A549 (cell line): ENCODE results near the gene MRPL23. TPM values are rescaled to one million over a fixed set of nuclear protein-coding genes. Genes with fewer than 3 reads are reported as not detected.

Experiments used
- ATAC-seq, 2 experiments: fragments of 200-7000 bp in 1 of 2; fragments of >200 bp in 1 of 2; cut with Nextera tagmentation in 1 of 2; cut with Tn5 transposase in 1 of 2; 3 replicates each; pipeline versions ENCODE4 v1.8.0 to v1.9.1; 2018 to 2020; ENCODE audit warnings: mild to moderate bottlenecking in 1 of 2, moderate library complexity in 1 of 2
- CTCF ChIA-PET: fragments of 300-600 bp; sonication (Branson Sonifier 250); formaldehyde crosslinking; extraction: SDS; loops from one replicate; lab custom pipeline; 2021; ENCODE audit warnings: antibody characterized with exemption, inconsistent platforms; lab: Yijun Ruan, JAX
- POLR2A ChIA-PET: fragments of 350-600 bp; formaldehyde crosslinking; extraction: SDS; loops from one replicate; lab custom pipeline; 2021; ENCODE audit warnings: antibody characterized with exemption, inconsistent platforms; lab: Yijun Ruan, JAX
- DNase-seq, 2 experiments: peaks; one replicate each; pipeline versions ENCODE4 v3.0.0 to v3.0.0-alpha.2; 2011 to 2016; ENCODE audit warnings: low read depth in 1 of 2, low spot score in 1 of 2
- FAIRE-seq: peaks from 2 replicates; lab custom pipeline; 2011; peaks lifted over from hg19 to GRCh38; lab: Jason Lieb, UNC
- H3K27ac ChIP-seq, 2 experiments: fragments of >200 bp; sonication (Bioruptor Twin); formaldehyde crosslinking; 3 replicates each; pipeline ENCODE4 v1.5.1; 2016 to 2017
- H3K4me1 ChIP-seq: fragments of >200 bp; sonication (Bioruptor Twin); formaldehyde crosslinking; 3 replicates; pipeline ENCODE4 v1.6.1; 2016
- H3K4me2 ChIP-seq: fragments of >200 bp; sonication (Bioruptor Twin); formaldehyde crosslinking; 3 replicates; pipeline ENCODE4 v1.6.1; 2016
- H3K4me3 ChIP-seq: fragments of >200 bp; sonication (Bioruptor Twin); formaldehyde crosslinking; 3 replicates; pipeline ENCODE4 v1.5.1; 2016
- H3K9me3 ChIP-seq: fragments of >200 bp; sonication (Bioruptor Twin); formaldehyde crosslinking; 3 replicates; pipeline ENCODE4 v1.6.1; 2016
- BHLHE40 ChIP-seq: IDR thresholded peaks from 2 replicates; pipeline ENCODE4 v1.6.1; 2012; ENCODE audit warnings: low read depth, low read length, inconsistent platforms
- CHD4 ChIP-seq: fragments of 200-600 bp; sonication (generic); IDR thresholded peaks from 2 replicates; pipeline ENCODE4 v1.6.1; 2016; ENCODE audit warnings: antibody characterized with exemption, mild to moderate bottlenecking, borderline replicate concordance
- EHF ChIP-seq: fragments of 250-450 bp; sonication (Bioruptor Pico); IDR thresholded peaks from 2 replicates; pipeline ENCODE4 v1.5.0; 2020; ENCODE audit warnings: mild to moderate bottlenecking
- EHMT2 ChIP-seq: fragments of 200-600 bp; sonication (generic); IDR thresholded peaks from 2 replicates; pipeline ENCODE4 v1.6.1; 2016; ENCODE audit warnings: antibody characterized with exemption, low read depth, mild to moderate bottlenecking, moderate library complexity
- ELK1 ChIP-seq: fragments of 150-350 bp; IDR thresholded peaks from 2 replicates; pipeline ENCODE4 v1.6.1; 2014; ENCODE audit warnings: low read depth, mild to moderate bottlenecking, low read length
- EP300 ChIP-seq, 2 experiments: fragments of >200 bp; sonication (Bioruptor Twin); formaldehyde crosslinking; IDR thresholded peaks; 2 replicates in 1 of 2; 3 replicates in 1 of 2; pipeline ENCODE4 v1.6.1; 2016 to 2017
- FOSB ChIP-seq: fragments of 250-450 bp; sonication (Bioruptor Pico); IDR thresholded peaks from 2 replicates; pipeline ENCODE4 v1.5.0; 2020; ENCODE audit warnings: mild to moderate bottlenecking, moderate library complexity
- FOXS1 ChIP-seq: fragments of 250-450 bp; sonication (Bioruptor Pico); IDR thresholded peaks from 2 replicates; pipeline ENCODE4 v1.5.0; 2020; ENCODE audit warnings: mild to moderate bottlenecking, moderate library complexity
- GATA3 ChIP-seq: IDR thresholded peaks from 2 replicates; pipeline ENCODE4 v1.6.1; 2012; ENCODE audit warnings: borderline replicate concordance
- HOXA7 ChIP-seq: fragments of 250-450 bp; sonication (Bioruptor Pico); IDR thresholded peaks from 2 replicates; pipeline ENCODE4 v1.5.0; 2020; ENCODE audit warnings: mild to moderate bottlenecking, moderate library complexity
- MAZ ChIP-seq: fragments of 150-350 bp; IDR thresholded peaks from 2 replicates; pipeline ENCODE4 v1.6.1; 2014; ENCODE audit warnings: antibody characterized with exemption, low read depth, low read length, borderline replicate concordance
- NPAS2 ChIP-seq: fragments of 250-450 bp; sonication (Bioruptor Pico); IDR thresholded peaks from 2 replicates; pipeline ENCODE4 v1.8.0; 2022; ENCODE audit warnings: mild to moderate bottlenecking, moderate library complexity, borderline replicate concordance
- NR3C1 ChIP-seq: fragments of >200 bp; sonication (Bioruptor Twin); formaldehyde crosslinking; IDR thresholded peaks from 3 replicates; pipeline ENCODE4 v1.6.1; 2017
- RAD21 ChIP-seq, 2 experiments: fragments of >200 bp in 1 of 2; sonication (Bioruptor Twin) in 1 of 2; formaldehyde crosslinking in 1 of 2; IDR thresholded peaks in 1 of 2; conservative IDR thresholded peaks in 1 of 2; 2 replicates in 1 of 2; 3 replicates in 1 of 2; pipeline ENCODE4 v1.6.1; 2012 to 2018; ENCODE audit warnings: inconsistent platforms in 1 of 2
- RARB ChIP-seq: fragments of 250-450 bp; sonication (Bioruptor Pico); IDR thresholded peaks from 2 replicates; pipeline ENCODE4 v1.8.0; 2021; ENCODE audit warnings: mild to moderate bottlenecking, moderate library complexity
- RCOR1 ChIP-seq: fragments of 150-350 bp; IDR thresholded peaks from 2 replicates; pipeline ENCODE4 v1.6.1; 2014; ENCODE audit warnings: antibody characterized with exemption, low read length, low read depth
- REST ChIP-seq: fragments of 200-600 bp; sonication (generic); IDR thresholded peaks from 2 replicates; pipeline ENCODE4 v1.6.1; 2016; ENCODE audit warnings: antibody characterized with exemption, mild to moderate bottlenecking, moderate library complexity
- TFCP2L1 ChIP-seq: fragments of 250-450 bp; sonication (Bioruptor Pico); IDR thresholded peaks from 2 replicates; pipeline ENCODE4 v1.5.0; 2021; ENCODE audit warnings: mild to moderate bottlenecking
- TP53 ChIP-seq: fragments of 250-450 bp; sonication (Bioruptor Pico); IDR thresholded peaks from 2 replicates; pipeline ENCODE4 v1.5.0; 2021; ENCODE audit warnings: mild to moderate bottlenecking, moderate library complexity
- ZC3H11A ChIP-seq: fragments of 450-650 bp; IDR thresholded peaks from 2 replicates; pipeline ENCODE4 v1.6.1; 2014; ENCODE audit warnings: antibody characterized with exemption, mild to moderate bottlenecking
- ZFP36 ChIP-seq: fragments of 450-650 bp; IDR thresholded peaks from 2 replicates; pipeline ENCODE4 v1.6.1; 2014; ENCODE audit warnings: borderline replicate concordance; ENCODE audit not compliant: partially characterized antibody
- WGBS: methylation state at CpG from one replicate; pipeline ENCODE4 v1.1.6; 2017; ENCODE audit errors: missing lambda C conversion rate; 5-methylcytosine and 5-hydroxymethylcytosine counted together
- polyA plus RNA-seq, 4 experiments: library from polyadenylated mRNA; depleted of rRNA in 3 of 4; stranded (reverse); fragments of >200 nt; fragmentation: RNase III in 1 of 4; extraction: RNeasy Plus Mini Kit Qiagen cat#74134 plus additional on column Dnase treatment in 1 of 4; gene quantifications; 2 replicates in 3 of 4; 3 replicates in 1 of 4; pipeline ENCODE4 v1.2.3, GENCODE V29; 2011 to 2017
- TF ChIP-seq, protein P1 (sequence below): fragments of >200 bp; sonication (Bioruptor Twin); formaldehyde crosslinking; IDR thresholded peaks from 3 replicates; pipeline ENCODE4 v1.6.1; 2016
- TF ChIP-seq, protein P2 (sequence below): fragments of >200 bp; sonication (Bioruptor Twin); formaldehyde crosslinking; IDR thresholded peaks from 3 replicates; pipeline ENCODE4 v1.5.1; 2016

MRPL23 gene
- polyA plus RNA-seq, 2 of the 4 experiments (the other 2 are of a cell fraction): 77.7 to 160 TPM

GRCh38 chr11:1930462-1930830, 16.7 kb upstream of the MRPL23 start:
- ATAC-seq: no peak
- H3K4me3 ChIP-seq: no peak overlapping the region
- no peaks in the 10 kb centered on the region for H3K9me3 ChIP-seq
- H3K27ac ChIP-seq: no peak overlapping the region
- TF ChIP-seq RCOR1: no peak
- no peak for TF ChIP-seq MAZ
- TF ChIP-seq ZFP36: no peak
- no peak for TF ChIP-seq EP300 (IDR thresholded peaks at IDR 0.05)
- TF ChIP-seq FOXS1 (CRISPR knock-in tag): no peak
- TF ChIP-seq TFCP2L1: no peak
- no peak for TF ChIP-seq FOSB (CRISPR knock-in tag)
- no peak for TF ChIP-seq REST
- TF ChIP-seq CHD4: no peak
- TF ChIP-seq BHLHE40: no peak
- TF ChIP-seq, protein P1, sequence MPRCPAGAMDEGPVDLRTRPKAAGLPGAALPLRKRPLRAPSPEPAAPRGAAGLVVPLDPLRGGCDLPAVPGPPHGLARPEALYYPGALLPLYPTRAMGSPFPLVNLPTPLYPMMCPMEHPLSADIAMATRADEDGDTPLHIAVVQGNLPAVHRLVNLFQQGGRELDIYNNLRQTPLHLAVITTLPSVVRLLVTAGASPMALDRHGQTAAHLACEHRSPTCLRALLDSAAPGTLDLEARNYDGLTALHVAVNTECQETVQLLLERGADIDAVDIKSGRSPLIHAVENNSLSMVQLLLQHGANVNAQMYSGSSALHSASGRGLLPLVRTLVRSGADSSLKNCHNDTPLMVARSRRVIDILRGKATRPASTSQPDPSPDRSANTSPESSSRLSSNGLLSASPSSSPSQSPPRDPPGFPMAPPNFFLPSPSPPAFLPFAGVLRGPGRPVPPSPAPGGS: no peak
- TF ChIP-seq ELK1: no peak
- no peak overlapping the region for H3K4me2 ChIP-seq
- WGBS: 84% methylated on average over 9 of the region's 9 CpGs
- CTCF ChIA-PET: interaction anchor here (1.0 to 1.6 kb wide), 2 partner anchors 48 to 237 kb away, joined by 4 to 5 read pairs; no protein-coding TSS in a partner anchor
- POLR2A ChIA-PET: no interaction called here
- no peak for DNase-seq
- H3K4me1 ChIP-seq: no peaks in the 10 kb centered on the region
- FAIRE-seq: no peak

- ChIA-PET POLR2A (no interaction called here), CTCF (interaction anchor here (0.6 to 2.7 kb wide), 4 partner anchors 48 to 225 kb away, joined by 3 to 8 read pairs (median 3); no protein-coding TSS in a partner anchor)
- H3K4me1 ChIP-seq: no peaks in the 10 kb centered on the region
- 50% methylated on average over 18 of the region's 18 CpGs for WGBS
- H3K9me3 ChIP-seq: no peaks in the 10 kb centered on the region
- no peak for FAIRE-seq
- H3K4me3 ChIP-seq: no peak overlapping the region
- no peak for ATAC-seq
- peak overlapping the region; percentile 1; the same call in 1 of the 3 replicates for H3K4me2 ChIP-seq
- TF ChIP-seq FOSB (CRISPR knock-in tag): no peak
- no peak for TF ChIP-seq RARB (CRISPR knock-in tag)
- no peak for TF ChIP-seq NR3C1
- TF ChIP-seq RAD21 (conservative IDR thresholded peaks at IDR 0.05 in 1 of 2, IDR thresholded peaks at IDR 0.05 in 1 of 2): no peak
- TF ChIP-seq TP53 (CRISPR knock-in tag): no peak
- no peak for TF ChIP-seq ZC3H11A
- TF ChIP-seq EHF (CRISPR knock-in tag): no peak
- TF ChIP-seq, protein P2, sequence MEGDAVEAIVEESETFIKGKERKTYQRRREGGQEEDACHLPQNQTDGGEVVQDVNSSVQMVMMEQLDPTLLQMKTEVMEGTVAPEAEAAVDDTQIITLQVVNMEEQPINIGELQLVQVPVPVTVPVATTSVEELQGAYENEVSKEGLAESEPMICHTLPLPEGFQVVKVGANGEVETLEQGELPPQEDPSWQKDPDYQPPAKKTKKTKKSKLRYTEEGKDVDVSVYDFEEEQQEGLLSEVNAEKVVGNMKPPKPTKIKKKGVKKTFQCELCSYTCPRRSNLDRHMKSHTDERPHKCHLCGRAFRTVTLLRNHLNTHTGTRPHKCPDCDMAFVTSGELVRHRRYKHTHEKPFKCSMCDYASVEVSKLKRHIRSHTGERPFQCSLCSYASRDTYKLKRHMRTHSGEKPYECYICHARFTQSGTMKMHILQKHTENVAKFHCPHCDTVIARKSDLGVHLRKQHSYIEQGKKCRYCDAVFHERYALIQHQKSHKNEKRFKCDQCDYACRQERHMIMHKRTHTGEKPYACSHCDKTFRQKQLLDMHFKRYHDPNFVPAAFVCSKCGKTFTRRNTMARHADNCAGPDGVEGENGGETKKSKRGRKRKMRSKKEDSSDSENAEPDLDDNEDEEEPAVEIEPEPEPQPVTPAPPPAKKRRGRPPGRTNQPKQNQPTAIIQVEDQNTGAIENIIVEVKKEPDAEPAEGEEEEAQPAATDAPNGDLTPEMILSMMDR: no peak
- no peak for TF ChIP-seq GATA3
- TF ChIP-seq NPAS2 (CRISPR knock-in tag): no peak
- no peak for TF ChIP-seq TFCP2L1
- TF ChIP-seq HOXA7 (CRISPR knock-in tag): no peak
- no peak for TF ChIP-seq EHMT2
- DNase-seq: no peak
- no peak overlapping the region for H3K27ac ChIP-seq
Measured at GRCh38 chr11:1931341-1932104, 15.6 kb upstream of the MRPL23 start.
